Measurements from ENCODE around the gene GEMIN2. TPM values are rescaled to one million over a fixed set of nuclear protein-coding genes. Genes with fewer than 3 reads are reported as not detected.
"Not testable (repeated sequence)": the region's sequence is repeated elsewhere in the genome, so short reads cannot be mapped to it uniquely, and the experiment has no call there.

GEMIN2 gene
- total RNA-seq, 1 donor from 2014 or later = 10.7 TPM

DNA sequence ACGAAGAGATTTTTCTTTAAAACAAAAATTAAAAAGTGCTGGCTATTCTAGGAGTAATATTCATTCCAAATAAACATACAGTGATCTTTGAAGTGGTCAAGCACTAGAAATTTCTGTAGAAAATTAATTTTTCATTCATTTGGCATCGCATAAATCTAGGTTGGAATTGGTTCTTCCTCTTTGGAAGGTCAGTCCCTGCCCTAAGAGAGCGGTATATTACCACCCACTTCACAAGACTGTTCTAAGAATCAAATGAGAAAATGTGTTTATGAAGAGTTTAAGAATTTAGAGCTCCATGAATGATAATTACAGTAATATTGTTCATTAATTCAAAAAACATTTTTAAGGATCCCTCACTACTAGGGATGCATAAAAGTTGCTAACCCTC lies 444 bp upstream of the GEMIN2 start:
- no peak for ATAC-seq

DNA sequence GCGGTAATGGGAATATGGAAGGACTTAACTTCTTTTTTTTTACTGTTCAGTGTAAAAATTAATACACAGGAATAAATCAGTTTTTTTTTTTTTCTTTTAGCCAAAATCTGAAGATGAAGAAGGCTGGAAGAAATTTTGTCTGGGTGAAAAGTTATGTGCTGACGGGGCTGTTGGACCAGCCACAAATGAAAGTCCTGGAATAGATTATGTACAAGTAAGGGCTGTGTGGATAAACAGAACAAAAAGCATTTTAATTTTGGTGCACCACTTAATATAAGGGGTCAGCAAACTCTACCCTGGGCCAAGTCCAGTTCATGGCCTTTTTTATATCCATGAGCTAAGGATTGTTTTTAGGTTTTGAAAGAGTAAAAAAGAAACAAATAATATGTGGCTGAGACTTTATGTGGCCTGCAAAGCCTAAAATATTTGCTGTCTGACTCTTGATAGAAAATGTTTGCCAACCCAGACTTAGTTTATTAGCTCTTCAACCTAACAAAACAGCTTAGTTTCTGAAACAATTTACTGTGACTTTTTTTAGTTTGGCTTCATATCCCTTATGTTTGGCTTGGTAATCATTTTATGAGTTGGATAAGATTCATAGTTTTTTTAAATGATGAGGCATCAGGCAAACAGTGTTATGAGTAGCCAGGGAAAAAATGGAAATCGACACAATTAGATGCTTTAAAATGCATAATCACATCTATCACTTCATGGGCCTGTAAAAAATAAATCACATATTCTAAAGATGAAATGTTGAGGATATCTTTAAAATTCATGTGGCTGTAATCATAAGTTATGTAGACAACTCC lies 8.4 kb downstream of the GEMIN2 start:
- no peak for ATAC-seq

DNA sequence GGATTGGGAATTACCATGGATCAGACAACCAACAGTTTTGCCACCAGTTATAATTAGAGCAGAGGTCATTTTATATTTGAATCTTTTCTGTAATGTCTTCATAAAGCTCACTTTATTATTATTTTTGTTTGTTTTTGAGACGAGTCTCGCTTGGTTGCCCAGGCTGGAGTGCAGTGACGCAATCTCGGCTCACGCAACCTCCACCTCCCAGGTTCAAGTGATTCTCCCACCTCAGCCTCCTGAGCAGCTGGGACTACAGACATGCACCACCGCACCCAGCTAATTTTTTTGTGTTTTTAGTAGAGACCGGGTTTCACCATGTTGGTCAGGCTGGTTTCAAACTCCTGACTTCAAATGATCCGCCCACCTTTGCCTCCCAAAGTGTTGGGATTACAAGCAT lies 23.7 kb downstream of the GEMIN2 start:
- ATAC-seq = not testable (repeated sequence)

DNA sequence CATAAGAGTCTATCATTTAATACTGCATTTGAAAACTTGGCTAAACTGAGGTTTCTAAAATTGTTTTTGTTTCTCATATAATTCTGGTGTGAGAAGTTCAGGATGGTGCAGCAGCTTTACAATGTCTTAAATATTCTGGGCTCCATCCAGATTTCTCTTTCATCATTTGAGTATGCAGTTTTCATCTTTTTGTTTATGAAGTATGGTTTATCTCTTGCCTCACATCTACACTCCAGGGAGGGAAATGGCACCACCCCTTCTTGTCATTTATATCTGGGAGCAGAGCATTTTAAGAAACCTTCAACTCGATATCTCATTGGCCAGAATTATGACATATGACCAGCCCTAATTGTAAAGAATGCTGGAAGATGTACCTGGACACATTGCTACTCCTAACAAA lies 24.3 kb downstream of the GEMIN2 start:
- no peak for ATAC-seq

DNA sequence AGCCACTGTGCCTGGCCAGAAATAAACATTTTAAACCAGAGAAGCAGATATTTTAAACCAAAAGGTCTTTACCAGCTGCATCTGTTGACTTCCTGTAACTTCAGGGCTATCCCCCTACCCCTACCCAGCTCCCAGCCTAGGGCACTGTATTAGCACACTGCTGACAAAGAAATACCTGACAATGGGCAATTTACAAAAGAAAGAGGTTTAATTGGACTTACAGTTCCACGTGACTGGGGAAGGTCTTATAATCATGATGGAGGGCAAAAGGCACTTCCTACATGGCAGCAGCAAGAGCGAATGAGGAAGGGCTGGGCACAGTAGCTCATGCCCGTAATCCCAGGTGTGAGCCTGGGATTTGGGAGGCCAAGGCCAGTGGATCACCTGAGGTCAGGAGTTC lies 26.0 kb downstream of the GEMIN2 start:
- ATAC-seq = no peak

DNA sequence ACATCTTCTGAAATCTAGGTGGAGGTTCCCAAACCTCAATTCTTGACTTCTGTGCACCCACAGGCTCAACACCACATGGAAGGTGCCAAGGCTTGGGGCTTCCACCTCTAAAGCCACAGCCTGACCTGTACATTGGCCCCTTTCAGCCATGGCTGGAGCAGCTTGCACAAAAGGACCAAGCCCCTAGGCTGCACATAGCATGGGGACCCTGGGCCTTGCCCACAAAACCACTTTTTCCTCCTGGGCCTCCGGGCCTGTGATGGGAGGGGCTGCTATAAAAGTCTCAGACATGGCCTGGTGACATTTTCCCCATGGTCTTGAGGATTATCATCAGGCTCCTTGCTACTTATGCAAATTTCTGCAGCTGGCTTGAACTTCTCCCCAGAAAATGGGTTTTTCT lies 27.5 kb downstream of the GEMIN2 start:
- ATAC-seq = not testable (repeated sequence)

DNA sequence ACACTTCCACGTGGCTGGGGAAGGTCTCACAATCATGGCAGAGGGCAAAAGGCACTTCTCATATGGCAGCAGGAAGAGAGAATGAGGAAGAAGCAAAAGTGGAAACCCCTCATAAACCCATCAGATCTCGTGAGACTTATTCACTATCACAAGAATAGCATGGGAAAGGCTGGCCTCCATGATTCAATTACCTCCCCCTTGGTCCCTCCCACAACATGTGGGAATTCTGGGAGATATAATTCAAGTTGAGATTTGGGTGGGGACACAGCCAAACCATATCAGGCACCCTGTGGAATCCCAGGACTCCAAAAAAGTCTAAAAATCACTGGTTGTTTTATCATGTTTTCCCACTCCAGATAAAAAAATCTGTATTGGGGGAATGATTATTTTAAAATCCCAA lies 29.1 kb downstream of the GEMIN2 start:
- ATAC-seq = not testable (repeated sequence)

DNA sequence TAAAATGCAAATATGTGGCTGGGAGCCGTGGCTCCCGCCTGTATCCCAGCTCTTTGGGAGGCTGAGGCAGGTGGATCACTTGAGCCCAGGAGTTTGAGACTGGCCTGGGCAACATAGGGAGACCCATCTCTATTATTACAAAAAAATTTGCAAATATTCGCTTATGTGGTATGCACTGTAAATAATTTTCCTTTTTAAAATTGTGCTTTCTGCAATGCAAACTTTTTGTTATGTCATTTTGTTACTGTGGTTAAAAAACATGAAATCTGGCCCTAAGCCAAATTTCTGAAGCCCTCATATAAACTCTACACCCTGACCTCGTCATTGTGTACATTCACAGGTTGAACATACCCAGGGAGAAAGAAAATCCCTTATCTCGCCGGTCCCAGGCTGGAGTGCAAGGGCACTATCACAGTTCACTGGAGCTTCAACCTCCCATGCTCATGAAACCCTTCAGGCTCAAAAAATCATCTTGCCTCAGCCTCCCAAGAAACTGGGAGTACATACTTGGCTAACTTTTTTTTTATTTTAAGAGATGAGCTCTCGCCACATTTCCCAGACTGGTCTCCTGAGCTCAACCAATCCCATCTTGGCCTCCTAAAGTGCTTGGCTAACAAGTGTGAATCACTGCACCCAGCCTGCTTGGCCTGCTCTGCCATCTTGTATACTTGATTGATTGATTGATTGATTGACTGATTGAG lies 31.3 kb downstream of the GEMIN2 start:
- ATAC-seq = no peak

DNA sequence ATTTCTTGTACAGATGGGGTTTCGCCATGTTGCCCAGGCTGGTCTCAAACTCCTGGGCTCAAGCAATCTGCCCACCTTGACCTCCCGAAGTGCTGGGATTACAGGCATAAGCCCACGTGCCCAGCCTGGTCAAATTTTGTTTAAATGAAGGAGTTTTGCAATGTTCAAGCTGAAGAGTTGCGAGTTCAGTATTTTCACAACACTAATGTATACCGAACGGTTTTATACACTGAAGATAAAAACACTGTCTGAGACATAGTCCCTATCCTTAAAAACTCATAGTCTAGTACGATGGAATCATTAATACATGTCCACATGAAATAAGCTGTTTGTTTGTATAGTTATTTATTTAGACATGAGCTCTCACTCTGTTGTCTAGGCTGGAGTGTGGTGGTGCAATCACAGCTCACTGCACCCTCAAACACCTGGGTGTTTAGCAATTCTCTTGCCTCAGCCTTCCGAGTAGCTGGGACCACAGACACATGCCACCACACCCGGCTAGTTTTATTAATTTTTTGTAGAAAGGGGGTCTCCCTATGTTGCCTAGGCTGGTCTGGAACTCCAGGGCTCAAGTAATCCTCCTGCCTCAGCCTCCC lies 40.6 kb downstream of the GEMIN2 start:
- ATAC-seq = no peak

DNA sequence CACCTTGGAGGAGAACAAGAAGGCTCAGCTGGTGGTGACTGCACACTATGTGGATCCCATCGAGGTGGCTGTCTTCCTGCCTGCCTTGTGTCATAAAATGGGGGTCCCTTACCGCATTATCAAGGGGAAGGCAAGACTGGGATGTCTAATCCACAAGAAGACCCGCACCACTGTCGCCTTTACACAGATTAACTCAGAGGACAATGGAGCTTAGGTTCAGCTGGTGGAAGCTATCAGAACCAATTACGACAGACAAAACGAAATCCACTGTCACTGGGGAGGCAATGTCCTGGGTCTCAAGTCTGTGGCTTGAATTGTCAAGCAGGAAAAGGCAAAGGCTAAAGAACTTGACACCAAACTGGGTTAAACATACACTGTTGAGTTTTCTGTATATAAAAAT lies 43.4 kb downstream of the GEMIN2 start:
- no peak for ATAC-seq

DNA sequence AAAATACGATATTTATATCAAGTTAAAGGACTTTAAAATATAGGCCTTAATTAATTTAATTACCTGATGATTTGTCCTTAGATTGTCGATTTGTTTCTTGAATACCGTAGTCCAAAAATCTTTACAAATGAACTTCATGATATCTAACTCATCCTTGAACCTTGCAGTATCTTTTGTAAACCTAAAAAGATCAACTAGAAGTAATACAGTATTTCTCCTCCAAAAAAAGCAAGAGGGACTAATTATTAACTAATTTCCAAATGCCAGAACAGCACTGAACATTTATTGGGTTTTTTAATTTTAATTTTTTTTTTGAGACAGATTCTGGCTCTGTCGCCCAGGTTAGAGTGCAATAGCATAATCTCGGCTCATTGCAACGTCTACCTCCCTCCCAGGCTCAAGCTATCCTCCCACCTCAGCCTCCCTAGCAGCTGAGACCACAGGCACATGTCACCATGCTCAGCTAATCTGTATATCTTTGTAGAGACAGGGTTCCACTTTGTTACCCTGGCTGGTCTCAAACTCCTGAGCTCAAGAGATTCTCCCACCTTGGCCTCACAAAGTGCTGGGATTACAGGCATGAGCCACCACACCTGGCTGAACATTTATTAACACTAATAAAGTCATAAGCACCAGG lies 44.2 kb downstream of the GEMIN2 start:
- no peak for ATAC-seq

DNA sequence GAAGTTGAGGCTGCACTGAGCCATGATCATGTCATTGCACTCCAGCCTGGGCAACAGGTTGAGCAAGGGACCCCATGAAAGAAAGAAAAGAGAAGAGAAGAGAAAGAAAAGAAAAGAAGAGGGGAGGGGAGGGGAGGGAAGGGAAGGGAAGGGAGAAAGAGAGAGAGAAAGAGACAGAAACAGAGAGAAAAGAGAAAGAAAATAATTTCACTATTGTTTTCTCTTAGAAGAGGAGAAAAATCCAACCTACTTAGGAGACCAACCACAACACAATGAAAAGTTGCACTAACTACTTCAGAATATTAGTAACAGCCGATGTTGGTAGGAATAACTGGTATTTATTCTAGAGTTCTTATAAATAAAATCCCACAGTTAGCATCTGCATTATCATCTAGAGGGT lies 46.4 kb downstream of the GEMIN2 start:
- no peak for ATAC-seq

DNA sequence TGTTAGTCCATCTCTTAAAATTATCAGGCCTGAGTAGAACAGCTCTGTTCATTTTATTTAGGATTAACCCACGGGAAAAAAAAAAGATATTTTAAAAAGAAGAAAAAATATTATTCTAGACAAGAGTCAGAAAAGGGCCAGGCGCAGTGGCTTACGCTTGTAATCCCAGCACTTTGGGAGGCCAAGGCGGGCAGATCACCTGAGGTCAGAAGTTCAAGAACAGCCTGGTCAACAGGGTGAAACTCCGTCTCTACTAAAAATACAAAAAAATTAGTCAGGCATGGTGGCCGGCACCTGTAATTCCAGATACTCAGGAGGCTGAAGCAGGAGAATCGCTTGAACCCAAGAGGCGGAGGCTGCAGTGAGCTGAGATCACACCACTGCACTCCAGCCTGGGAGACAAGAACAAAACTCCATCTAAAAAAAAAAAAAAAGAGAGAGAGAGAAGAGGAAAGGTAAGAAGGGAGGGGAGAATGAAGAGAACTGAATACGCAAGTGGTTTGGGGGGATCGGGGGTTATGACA lies 53.7 kb downstream of the GEMIN2 start:
- ATAC-seq = not testable (repeated sequence)

DNA sequence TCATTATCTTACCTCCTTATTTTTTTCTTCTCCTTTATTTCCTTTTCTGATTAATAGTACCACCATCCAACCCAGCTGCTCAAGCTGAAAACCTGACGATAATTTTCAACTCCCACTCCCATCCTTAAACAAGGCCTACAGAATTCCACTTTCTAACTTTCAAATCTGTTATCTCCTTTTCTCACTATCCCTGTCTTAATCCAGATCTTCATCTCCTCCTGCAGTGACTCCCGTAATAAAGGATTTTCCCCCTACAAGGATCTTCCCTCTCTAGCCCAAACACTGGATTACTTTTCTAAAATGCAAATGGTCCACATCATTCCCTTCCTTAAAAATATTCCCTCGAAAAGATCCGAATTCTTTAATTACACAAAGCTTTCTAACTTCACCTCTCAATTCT lies 54.5 kb downstream of the GEMIN2 start:
- no peak for ATAC-seq

DNA sequence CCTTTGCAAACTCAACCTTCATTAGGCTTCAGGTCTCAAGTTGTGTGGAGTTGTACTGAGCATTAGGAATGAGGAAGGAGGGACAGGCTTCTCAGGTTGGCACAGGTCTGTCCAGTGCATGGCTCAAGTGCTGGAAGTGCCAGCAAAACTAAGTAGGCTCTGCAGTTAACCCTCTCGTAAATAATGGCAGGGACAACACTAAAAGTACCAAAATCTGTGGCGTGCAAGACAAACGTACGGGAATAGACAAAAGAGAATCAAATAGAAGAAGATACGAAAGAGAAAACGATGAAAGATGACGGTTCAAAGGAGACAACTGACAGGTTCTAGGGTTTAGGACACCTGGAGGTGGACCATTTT lies 55.4 kb downstream of the GEMIN2 start:
- peak; percentile 59 for ATAC-seq

DNA sequence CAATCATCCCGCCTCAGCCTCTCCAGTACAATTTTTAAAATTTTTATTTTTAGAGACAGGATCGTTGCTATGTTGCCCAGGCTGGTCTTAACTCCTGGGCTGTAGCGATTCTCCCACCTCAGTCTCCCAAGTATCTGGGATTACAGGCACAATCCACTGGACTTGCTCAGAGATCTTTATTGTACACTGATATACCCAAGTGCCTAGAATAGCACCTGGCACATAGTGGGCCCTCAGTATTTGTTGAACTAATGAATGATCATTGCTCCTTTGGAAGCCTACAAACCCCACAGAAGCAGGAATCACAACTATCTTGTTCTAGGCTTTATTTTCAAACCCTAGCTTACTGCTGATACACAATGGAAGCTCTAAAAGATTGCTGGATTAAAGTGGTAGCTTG lies 59.1 kb downstream of the GEMIN2 start:
- no peak for ATAC-seq

DNA sequence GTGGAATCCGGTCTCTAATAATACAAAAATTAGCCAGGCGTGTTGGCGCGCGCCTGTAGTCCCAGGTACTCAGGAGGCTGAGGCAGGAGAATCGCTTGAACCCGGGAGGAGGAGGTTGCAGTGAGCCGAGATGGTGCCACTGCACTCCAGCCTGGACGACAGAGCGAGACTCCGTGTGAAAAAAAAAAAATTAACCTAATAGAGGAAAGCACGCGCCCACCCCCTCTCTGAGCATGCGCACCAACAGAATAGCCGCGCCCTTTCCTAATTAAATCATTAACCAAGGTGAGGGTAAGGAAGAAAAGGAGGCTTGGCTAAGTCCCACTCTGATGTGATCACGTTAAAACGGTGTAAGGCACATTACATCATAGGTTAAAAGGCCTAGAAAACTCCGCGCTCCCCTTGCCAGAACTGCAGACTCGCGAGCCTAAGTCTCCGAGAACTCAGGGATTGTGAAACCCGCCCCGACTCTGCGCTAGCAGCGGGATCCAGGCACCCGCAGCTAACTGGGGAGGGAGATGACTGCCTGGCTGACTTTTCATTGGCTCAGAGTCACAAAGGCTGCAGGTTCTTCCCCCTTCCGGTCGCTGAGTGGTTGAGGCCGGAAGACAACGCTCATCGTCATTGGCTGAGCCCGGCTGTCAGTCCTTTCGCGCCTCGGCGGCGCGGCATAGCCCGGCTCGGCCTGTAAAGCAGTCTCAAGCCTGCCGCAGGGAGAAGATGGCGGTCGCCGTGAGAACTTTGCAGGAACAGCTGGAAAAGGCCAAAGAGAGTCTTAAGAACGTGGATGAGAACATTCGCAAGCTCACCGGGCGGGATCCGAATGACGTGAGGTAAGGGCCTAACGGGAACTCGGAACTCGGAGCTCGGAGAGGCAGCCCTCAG lies 60.7 kb downstream of the GEMIN2 start, which contains the start of gene PNN:
PNN (plus strand) TSS at position 695 of the 885 bp plus-strand sequence; CDS start at position 721, 26 bp downstream.
- peak; percentile 98 for ATAC-seq

DNA sequence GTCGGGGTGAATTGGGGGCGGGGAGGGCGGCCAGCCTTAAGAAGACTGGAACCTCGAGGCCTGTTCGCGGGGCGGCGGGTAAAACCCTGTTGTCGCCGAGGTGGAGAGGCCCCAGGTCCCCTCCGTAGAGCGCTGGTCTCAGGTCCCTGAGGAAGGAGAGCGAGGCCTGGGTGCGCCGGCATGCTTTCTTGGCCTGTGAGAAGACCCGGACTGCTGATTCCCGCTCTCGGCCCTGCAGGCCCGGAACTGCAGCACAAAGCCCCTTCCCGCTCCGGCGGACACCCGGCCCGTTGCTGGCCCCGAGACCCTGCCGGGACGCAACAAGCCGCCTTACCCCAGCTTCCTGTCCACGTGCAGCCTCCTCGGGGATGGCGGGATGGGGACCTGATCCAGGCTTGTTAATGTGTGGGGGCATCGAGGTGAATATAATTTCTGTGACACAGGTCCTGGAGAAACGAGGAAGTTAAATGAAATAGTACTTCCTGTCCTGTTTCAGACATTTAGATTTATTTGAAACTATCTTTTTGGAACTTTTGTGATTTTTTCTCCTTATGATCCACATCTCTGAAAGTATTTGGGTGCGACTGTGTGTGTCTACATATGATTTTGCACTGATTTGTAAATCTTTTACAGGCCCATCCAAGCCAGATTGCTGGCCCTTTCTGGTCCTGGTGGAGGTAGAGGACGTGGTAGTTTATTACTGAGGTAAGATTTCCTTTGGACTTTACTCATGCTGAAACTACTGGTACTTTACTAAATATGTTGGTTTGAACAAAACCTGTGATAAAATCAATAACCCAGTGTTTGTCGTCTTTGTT lies 61.5 kb downstream of the GEMIN2 start:
- ATAC-seq = peak; percentile 3

DNA sequence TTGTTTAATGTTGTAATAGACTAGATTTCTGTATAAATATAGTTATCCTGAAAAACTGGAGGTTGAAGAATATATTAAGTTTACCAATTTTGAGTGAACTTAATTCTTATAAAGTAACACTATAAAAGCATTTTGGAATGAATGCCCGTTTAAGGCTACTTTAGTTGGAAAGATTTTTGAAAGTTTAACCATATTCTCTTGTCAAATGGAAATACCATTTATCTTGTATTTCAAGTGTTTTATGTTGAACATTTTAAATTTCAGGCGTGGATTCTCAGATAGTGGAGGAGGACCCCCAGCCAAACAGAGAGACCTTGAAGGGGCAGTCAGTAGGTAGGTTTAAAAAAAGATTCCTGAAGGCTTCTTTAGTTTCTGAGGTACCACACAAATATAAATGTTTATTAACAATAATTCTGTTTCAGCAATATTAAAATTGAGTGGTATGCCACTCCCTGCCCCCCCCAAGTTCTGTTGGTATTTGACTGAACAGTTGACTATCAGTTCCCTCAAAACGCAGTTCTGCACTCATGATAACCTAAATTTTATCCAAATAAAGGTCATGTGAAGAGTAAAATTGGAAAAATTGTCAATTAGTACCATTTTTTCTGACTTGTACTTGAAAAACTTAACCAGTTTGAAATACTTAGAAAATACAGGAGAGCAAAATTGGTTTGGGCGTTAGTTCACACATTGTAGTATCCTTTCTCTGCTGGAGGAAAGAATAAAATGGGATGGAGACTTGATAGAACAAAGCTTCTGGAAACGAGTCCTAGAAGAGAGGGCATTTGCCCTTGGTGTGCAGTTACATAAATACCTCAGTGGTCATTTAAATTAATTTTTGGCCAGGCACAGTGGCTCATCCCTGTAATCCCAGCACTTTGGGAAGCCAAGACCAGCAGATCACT lies 62.4 kb downstream of the GEMIN2 start:
- ATAC-seq = no peak

DNA sequence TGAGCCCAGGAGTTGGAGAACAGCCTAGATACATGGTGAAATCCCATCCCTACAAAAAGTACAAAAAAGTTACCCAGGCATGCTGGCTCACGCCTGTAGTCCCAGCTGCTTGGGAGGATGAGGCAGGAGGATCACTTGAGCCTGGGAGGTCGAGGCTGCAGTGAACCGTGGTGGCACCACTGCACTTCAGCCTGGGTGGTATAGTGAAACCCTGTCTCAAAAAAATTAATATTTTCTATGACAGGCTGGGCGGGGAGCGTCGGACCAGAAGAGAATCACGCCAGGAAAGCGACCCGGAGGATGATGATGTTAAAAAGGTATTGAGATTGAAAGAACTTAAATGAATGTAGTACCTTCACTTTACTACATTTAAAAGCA lies 63.0 kb downstream of the GEMIN2 start:
- no peak for ATAC-seq
